ENCODE measurements around the gene SCN7A.
A peak's percentile ranks its signal among the peaks of the same experiment; 100 is the strongest.

SCN7A gene

DNA sequence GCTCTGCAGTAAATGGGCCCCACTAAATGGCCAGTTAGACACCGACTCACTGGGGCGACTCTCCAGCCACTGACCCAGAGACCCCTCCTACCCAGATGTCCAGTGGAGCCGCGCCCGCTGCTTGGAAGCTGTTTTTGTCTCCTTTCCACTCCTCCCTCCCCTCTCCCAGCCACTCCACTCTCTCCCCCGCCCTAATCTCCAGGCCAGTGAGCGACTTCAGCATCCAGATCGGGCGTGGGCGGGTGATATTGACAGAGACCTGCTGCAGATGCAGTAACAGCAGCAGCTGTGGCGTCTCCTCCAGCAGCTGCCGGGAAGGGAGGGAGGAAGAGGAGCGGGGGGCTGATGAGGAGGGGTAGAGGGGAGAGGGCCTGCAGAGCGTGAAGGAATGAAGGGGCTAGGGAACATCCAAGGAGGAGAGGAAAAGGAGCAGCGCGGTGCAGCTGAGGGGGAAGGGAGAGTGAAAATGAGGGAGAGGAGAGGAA is at the start of gene SCN7A:
Gene SCN7A (minus strand): TSS at position 110 of the 485 bp plus-strand sequence. CDS start 16,553 bp downstream, outside the sequence.
- Histone ChIP-seq H3K27me3 (ENCODE audit: control insufficient read depth in 2 of 2, insufficient read depth in 2 of 2, low read length in 2 of 2) (no peaks in the 10 kb centered on the region), H3K9me3 (ENCODE audit: control insufficient read depth in 2 of 2, low read length in 2 of 2) (no peaks in the 10 kb centered on the region), H3K4me3 (ENCODE audit: low read length in 2 of 2) (peak within 1 kb of the TSS; percentile 2 to 34), H3K4me1 (ENCODE audit: control insufficient read depth in 2 of 2, insufficient read depth in 2 of 2, low read length in 2 of 2) (no peaks in the 10 kb centered on the region), H3K27ac (ENCODE audit: low read depth in 2 of 2, low read length in 2 of 2) (peak within 1 kb of the TSS in 1 of 2 donors; percentile 3), H3K36me3 (ENCODE audit: control insufficient read depth in 2 of 2, insufficient read depth in 2 of 2, low read length in 2 of 2) (no peaks in the 10 kb centered on the region), H3K9ac (ENCODE audit: low read depth in 1 of 2, low read length in 2 of 2) (no peak within 1 kb of the TSS)

DNA sequence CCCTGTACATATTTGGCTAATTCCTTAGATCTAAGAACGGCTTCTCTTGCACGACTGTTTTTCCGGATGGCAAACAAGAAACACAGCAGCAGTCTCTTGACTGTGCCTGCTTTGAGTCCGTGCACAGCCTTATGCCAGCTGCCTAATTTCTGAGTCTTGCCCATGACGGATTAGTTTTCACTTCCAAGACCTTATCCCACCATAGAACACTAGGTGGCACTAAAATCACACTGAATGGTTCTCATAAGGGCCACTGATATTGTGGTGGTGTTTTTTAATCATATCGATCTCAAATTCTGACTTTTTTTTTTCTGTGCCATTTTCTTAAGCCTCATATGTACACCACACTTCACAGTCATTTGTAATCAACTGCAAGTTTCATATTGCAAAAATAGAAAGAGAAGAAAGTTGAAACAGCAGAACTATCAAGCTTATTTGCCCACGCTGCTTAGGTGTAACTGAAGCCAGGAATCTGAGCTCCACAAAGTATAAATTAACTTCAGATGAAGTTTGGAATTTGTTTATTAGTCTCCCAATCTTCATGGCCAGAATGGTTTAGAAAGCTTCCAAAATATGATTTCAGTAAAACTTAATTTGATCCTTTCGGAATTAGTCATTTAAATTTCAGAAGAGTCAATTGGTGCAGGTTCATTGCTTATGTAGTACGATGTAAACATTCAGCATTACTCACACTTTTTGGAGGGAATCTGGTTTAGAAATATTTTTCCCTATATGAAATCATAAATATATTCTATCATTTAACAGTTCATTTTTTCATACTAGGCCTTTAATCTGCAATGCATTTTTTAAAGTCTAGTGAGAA is 45.5 kb upstream of the SCN7A start:
- H3K27ac ChIP-seq (ENCODE audit: low read depth in 2 of 2, low read length in 2 of 2) = no peak overlapping the region
- no peaks in the 10 kb centered on the region for H3K36me3 ChIP-seq (ENCODE audit: control insufficient read depth in 2 of 2, insufficient read depth in 2 of 2, low read length in 2 of 2)
- H3K9ac ChIP-seq (ENCODE audit: low read depth in 1 of 2, low read length in 2 of 2) = no peak overlapping the region
- peaks cover 0 to 2% of the 10 kb centered on the region in 2 donors for H3K4me1 ChIP-seq (ENCODE audit: control insufficient read depth in 2 of 2, insufficient read depth in 2 of 2, low read length in 2 of 2)
- no peaks in the 10 kb centered on the region for H3K27me3 ChIP-seq (ENCODE audit: control insufficient read depth in 2 of 2, insufficient read depth in 2 of 2, low read length in 2 of 2)
- no peaks in the 10 kb centered on the region for H3K9me3 ChIP-seq (ENCODE audit: control insufficient read depth in 2 of 2, low read length in 2 of 2)
- H3K4me3 ChIP-seq (ENCODE audit: low read length in 2 of 2) = no peak overlapping the region

DNA sequence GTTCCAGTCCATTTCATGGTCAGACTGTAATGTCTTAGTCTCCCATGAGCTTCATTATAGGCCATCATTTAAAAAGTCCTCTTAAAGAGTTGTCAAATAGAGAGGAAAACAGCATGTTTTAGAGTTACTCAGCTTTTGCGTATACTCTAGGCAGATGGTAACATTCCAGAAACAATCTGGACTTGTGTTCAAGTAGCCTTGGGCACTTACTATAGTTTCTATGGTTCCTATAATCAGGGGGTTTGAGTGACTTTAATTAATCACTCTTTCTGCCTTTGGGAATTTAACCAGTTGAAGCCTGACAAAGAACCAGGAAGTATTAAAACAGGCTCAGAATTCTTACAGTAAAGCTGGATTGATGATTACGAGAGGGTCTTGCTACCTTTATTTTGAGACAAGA is 42.1 kb upstream of the SCN7A start:
- Histone ChIP-seq H3K36me3 (ENCODE audit: control insufficient read depth in 2 of 2, insufficient read depth in 2 of 2, low read length in 2 of 2) (no peaks in the 10 kb centered on the region), H3K9me3 (ENCODE audit: control insufficient read depth in 2 of 2, low read length in 2 of 2) (no peaks in the 10 kb centered on the region), H3K27ac (ENCODE audit: low read depth in 2 of 2, low read length in 2 of 2) (no peak overlapping the region), H3K4me3 (ENCODE audit: low read length in 2 of 2) (no peak overlapping the region), H3K27me3 (ENCODE audit: control insufficient read depth in 2 of 2, insufficient read depth in 2 of 2, low read length in 2 of 2) (no peaks in the 10 kb centered on the region), H3K4me1 (ENCODE audit: control insufficient read depth in 2 of 2, insufficient read depth in 2 of 2, low read length in 2 of 2) (peaks cover 0 to 2% of the 10 kb centered on the region in 2 donors), H3K9ac (ENCODE audit: low read depth in 1 of 2, low read length in 2 of 2) (no peak overlapping the region)

DNA sequence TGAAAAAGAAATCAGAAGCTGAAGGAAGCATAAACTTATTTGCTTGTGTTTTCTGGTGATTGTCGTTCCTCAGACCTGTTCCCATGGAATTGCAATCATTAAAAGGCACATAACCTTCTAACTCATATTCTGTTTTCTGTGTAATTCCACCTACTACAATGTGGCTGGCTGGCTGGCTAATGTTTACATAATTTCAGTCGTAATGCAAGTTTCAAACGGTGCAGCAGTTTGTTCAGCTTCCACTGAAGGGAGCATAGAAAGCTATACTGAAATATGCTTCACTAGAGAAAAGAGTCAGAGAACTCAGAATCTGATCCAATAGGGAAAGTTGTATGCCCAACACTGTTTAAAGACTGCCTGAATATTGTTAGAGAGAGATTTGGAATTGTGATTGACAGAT is 27.1 kb upstream of the SCN7A start:
- H3K27ac ChIP-seq (ENCODE audit: low read depth in 2 of 2, low read length in 2 of 2) = no peak overlapping the region
- H3K9me3 ChIP-seq (ENCODE audit: control insufficient read depth in 2 of 2, low read length in 2 of 2) = no peaks in the 10 kb centered on the region
- no peak overlapping the region for H3K4me3 ChIP-seq (ENCODE audit: low read length in 2 of 2)
- H3K36me3 ChIP-seq (ENCODE audit: control insufficient read depth in 2 of 2, insufficient read depth in 2 of 2, low read length in 2 of 2) = no peaks in the 10 kb centered on the region
- no peak overlapping the region for H3K9ac ChIP-seq (ENCODE audit: low read depth in 1 of 2, low read length in 2 of 2)
- H3K27me3 ChIP-seq (ENCODE audit: control insufficient read depth in 2 of 2, insufficient read depth in 2 of 2, low read length in 2 of 2) = no peaks in the 10 kb centered on the region
- no peaks in the 10 kb centered on the region for H3K4me1 ChIP-seq (ENCODE audit: control insufficient read depth in 2 of 2, insufficient read depth in 2 of 2, low read length in 2 of 2)

DNA sequence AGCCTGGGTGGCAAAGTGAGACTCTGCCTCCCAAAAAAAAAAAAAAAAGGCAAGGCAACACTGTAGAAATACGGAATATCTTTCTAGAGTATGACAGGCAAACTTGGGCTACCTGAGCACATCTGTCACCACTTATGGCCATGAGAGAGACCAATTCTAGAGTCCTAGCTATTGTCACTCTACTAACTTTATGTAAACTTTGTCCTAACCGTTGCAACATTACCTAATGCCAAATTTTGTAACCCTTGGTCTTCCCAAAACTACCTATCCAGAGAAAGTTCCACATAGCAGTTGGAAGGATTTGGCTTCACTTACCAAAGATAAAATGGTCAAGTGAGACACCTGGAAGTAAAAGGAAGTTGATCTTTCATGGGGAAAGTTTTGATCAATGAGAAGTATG is 26.6 kb upstream of the SCN7A start:
- H3K9me3 ChIP-seq (ENCODE audit: control insufficient read depth in 2 of 2, low read length in 2 of 2) = no peaks in the 10 kb centered on the region
- no peak overlapping the region for H3K27ac ChIP-seq (ENCODE audit: low read depth in 2 of 2, low read length in 2 of 2)
- no peaks in the 10 kb centered on the region for H3K4me1 ChIP-seq (ENCODE audit: control insufficient read depth in 2 of 2, insufficient read depth in 2 of 2, low read length in 2 of 2)
- no peaks in the 10 kb centered on the region for H3K36me3 ChIP-seq (ENCODE audit: control insufficient read depth in 2 of 2, insufficient read depth in 2 of 2, low read length in 2 of 2)
- no peak overlapping the region for H3K4me3 ChIP-seq (ENCODE audit: low read length in 2 of 2)
- H3K9ac ChIP-seq (ENCODE audit: low read depth in 1 of 2, low read length in 2 of 2) = no peak overlapping the region
- no peaks in the 10 kb centered on the region for H3K27me3 ChIP-seq (ENCODE audit: control insufficient read depth in 2 of 2, insufficient read depth in 2 of 2, low read length in 2 of 2)

DNA sequence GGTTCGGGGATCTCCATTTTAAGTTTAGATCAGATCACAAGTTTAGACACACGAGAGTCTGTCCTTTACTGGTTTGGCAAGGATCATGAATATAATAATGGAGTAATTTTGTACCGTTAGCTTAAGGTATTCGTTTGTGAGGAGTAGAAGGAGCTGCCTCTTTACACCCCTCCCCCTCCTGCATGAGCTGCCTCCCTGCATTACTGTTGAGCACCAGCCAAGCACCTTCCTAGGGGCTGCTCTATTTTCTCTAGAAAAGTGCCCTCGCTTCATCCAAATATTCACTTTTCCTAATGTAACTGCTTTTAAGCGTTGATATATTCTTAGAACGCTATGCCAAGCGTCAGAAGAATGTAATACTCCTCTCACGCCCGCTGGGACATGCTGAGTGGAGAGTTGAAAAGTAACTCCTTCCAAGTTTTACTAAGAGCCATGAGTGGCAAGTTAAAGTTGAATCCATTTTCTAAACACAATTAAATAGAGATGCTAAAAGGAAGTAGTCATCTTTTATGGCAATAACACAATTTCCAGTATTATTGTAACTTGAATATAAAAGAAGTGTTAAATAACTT is 25.4 kb upstream of the SCN7A start:
- Histone ChIP-seq H3K27me3 (ENCODE audit: control insufficient read depth in 2 of 2, insufficient read depth in 2 of 2, low read length in 2 of 2) (no peaks in the 10 kb centered on the region), H3K4me3 (ENCODE audit: low read length in 2 of 2) (no peak overlapping the region), H3K9me3 (ENCODE audit: control insufficient read depth in 2 of 2, low read length in 2 of 2) (no peaks in the 10 kb centered on the region), H3K36me3 (ENCODE audit: control insufficient read depth in 2 of 2, insufficient read depth in 2 of 2, low read length in 2 of 2) (no peaks in the 10 kb centered on the region), H3K4me1 (ENCODE audit: control insufficient read depth in 2 of 2, insufficient read depth in 2 of 2, low read length in 2 of 2) (no peaks in the 10 kb centered on the region), H3K27ac (ENCODE audit: low read depth in 2 of 2, low read length in 2 of 2) (no peak overlapping the region), H3K9ac (ENCODE audit: low read depth in 1 of 2, low read length in 2 of 2) (no peak overlapping the region)

DNA sequence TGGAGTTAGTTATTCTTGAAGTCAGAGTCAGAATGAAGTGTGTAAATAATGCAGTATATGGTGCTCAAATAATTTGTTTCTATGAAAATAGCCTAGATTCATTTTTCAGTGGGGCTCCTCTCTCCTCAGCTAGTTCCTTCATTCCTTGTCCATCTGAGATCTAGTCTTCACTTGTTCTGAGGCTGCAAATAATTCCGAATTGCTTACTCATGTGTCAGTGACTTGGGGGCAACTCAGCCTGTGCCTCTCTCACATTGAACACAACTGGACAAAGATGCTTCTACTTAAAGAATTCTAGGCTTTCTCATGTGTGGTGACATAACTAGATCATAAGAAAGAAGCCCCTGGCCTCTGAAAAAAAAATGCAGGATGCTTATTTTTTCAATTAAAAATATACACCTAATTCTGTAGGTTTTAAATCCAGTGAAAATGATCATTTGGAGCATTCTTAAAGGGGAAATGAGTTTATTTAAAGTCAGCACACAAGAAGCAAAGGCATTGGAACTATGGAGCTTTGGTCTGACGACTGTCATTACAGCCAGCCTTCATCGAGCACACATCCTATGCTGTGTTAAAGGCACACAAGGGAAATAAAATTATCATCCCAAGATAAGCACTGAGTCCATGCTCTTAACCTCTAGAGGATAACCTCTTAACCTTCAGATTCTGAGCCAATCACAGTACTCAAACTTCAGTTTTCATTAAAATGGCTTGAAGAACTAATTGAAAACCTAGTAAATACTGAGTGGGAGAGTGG is 24.8 kb upstream of the SCN7A start:
- no peak overlapping the region for H3K4me3 ChIP-seq (ENCODE audit: low read length in 2 of 2)
- H3K36me3 ChIP-seq (ENCODE audit: control insufficient read depth in 2 of 2, insufficient read depth in 2 of 2, low read length in 2 of 2) = no peaks in the 10 kb centered on the region
- H3K9ac ChIP-seq (ENCODE audit: low read depth in 1 of 2, low read length in 2 of 2) = no peak overlapping the region
- H3K4me1 ChIP-seq (ENCODE audit: control insufficient read depth in 2 of 2, insufficient read depth in 2 of 2, low read length in 2 of 2) = no peaks in the 10 kb centered on the region
- H3K9me3 ChIP-seq (ENCODE audit: control insufficient read depth in 2 of 2, low read length in 2 of 2) = no peaks in the 10 kb centered on the region
- no peak overlapping the region for H3K27ac ChIP-seq (ENCODE audit: low read depth in 2 of 2, low read length in 2 of 2)
- H3K27me3 ChIP-seq (ENCODE audit: control insufficient read depth in 2 of 2, insufficient read depth in 2 of 2, low read length in 2 of 2) = no peaks in the 10 kb centered on the region

DNA sequence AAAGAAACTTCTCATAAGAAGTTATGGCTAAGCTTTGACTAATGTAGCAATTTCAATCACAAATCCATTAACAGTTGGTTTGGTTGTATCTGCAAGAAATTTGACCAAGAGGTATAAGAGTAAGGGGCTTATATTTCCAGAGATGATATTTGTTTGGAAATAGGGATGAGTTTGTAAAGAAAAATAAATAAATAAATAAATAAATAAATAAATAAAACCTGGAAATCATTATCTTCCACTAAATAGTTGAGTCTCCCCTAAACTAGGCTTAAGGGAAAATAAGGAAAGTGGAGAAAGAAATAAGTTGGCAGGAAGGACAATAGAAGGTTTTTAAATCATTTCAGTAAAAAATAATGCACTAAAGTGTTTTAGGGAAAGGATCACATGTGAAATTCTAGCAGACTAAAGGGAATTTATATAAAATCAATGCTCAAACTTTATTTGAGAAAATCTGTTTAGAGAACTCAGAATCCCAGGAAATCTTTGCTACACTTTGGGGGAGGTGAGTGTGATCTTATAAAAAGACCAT is 23.5 kb upstream of the SCN7A start:
- no peak overlapping the region for H3K27ac ChIP-seq (ENCODE audit: low read depth in 2 of 2, low read length in 2 of 2)
- no peaks in the 10 kb centered on the region for H3K27me3 ChIP-seq (ENCODE audit: control insufficient read depth in 2 of 2, insufficient read depth in 2 of 2, low read length in 2 of 2)
- no peaks in the 10 kb centered on the region for H3K36me3 ChIP-seq (ENCODE audit: control insufficient read depth in 2 of 2, insufficient read depth in 2 of 2, low read length in 2 of 2)
- H3K9me3 ChIP-seq (ENCODE audit: control insufficient read depth in 2 of 2, low read length in 2 of 2) = no peaks in the 10 kb centered on the region
- H3K4me1 ChIP-seq (ENCODE audit: control insufficient read depth in 2 of 2, insufficient read depth in 2 of 2, low read length in 2 of 2) = no peaks in the 10 kb centered on the region
- H3K9ac ChIP-seq (ENCODE audit: low read depth in 1 of 2, low read length in 2 of 2) = no peak overlapping the region
- H3K4me3 ChIP-seq (ENCODE audit: low read length in 2 of 2) = no peak overlapping the region

DNA sequence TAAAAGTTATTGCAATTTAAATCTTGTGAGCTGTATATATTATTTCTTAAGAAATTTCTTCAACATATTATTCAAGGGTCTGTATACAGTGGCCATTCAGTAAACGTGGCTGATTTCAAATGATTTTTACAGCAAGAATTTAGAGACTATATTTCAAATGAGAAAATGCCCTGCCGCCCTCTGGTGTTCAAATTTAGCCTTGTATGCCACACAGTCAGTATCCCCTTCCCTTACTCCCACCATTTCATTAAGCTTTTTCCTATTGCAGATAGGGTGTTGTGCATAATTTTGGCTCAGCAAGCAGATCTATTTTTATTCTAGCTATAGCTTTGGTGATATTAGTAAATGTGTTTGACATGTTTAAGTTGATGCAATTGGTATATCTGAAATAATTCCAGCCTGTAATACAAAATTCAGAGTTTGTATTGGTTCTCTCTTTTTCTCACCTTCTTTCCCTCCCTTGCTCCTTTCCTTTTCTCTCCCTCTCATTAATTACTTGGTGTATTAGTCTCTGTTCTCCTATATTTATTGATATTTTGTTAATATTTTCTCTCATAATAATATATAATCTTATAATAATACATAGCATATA is 22.8 kb upstream of the SCN7A start:
- no peaks in the 10 kb centered on the region for H3K4me1 ChIP-seq (ENCODE audit: control insufficient read depth in 2 of 2, insufficient read depth in 2 of 2, low read length in 2 of 2)
- H3K4me3 ChIP-seq (ENCODE audit: low read length in 2 of 2) = no peak overlapping the region
- H3K9ac ChIP-seq (ENCODE audit: low read depth in 1 of 2, low read length in 2 of 2) = no peak overlapping the region
- no peaks in the 10 kb centered on the region for H3K27me3 ChIP-seq (ENCODE audit: control insufficient read depth in 2 of 2, insufficient read depth in 2 of 2, low read length in 2 of 2)
- H3K9me3 ChIP-seq (ENCODE audit: control insufficient read depth in 2 of 2, low read length in 2 of 2) = no peaks in the 10 kb centered on the region
- no peak overlapping the region for H3K27ac ChIP-seq (ENCODE audit: low read depth in 2 of 2, low read length in 2 of 2)
- no peaks in the 10 kb centered on the region for H3K36me3 ChIP-seq (ENCODE audit: control insufficient read depth in 2 of 2, insufficient read depth in 2 of 2, low read length in 2 of 2)
